ENCODE data around the gene CFAP46.
"Not testable (repeated sequence)": the region's sequence is repeated elsewhere in the genome, so short reads cannot be mapped to it uniquely, and the experiment has no call there.

CFAP46 gene

DNA sequence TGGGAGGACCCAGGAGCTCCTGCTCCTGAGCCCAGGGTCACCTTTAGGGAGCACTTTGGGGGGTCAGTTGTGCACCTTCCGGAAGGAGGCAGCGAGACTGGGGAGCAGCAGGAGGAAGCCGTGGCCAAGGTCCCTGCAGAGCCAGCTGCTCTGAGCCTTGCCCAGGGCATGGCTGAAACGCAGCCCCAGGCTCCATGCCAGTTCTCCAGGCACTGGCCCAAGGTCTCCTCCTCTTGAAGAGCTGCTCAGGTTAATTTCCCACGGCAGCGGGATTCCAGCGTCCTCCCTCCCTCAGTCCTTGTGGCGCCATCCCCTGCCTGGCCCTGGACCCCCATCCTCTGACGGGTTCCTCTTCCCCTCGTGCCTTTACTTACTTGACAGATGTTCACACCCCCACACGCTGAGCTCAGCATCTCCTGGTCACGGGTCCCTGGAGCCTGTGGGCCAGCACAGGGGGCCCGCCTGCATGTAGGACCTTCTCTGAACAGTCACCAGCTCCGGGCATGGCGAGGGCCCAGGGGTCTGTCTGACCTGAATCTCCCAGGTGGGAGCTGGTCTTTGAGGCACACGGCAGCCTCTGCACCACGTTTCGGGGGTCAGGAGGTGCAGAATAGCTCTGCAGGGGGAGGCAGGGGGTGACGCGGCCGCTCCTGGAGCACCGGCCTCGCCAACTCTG is 16.7 kb upstream of the CFAP46 start:
- DNase-seq = no peak
- Histone ChIP-seq H3K27ac (no peak overlapping the region), H3K4me3 (ENCODE audit: low read depth, low read length) (no peak overlapping the region), H3K36me3 (no peaks in the 10 kb centered on the region), H3K9me3 (ENCODE audit: severe bottlenecking) (no peaks in the 10 kb centered on the region), H3K27me3 (ENCODE audit: insufficient read depth, low read depth, severe bottlenecking) (no peaks in the 10 kb centered on the region)
- TF ChIP-seq, protein P1, sequence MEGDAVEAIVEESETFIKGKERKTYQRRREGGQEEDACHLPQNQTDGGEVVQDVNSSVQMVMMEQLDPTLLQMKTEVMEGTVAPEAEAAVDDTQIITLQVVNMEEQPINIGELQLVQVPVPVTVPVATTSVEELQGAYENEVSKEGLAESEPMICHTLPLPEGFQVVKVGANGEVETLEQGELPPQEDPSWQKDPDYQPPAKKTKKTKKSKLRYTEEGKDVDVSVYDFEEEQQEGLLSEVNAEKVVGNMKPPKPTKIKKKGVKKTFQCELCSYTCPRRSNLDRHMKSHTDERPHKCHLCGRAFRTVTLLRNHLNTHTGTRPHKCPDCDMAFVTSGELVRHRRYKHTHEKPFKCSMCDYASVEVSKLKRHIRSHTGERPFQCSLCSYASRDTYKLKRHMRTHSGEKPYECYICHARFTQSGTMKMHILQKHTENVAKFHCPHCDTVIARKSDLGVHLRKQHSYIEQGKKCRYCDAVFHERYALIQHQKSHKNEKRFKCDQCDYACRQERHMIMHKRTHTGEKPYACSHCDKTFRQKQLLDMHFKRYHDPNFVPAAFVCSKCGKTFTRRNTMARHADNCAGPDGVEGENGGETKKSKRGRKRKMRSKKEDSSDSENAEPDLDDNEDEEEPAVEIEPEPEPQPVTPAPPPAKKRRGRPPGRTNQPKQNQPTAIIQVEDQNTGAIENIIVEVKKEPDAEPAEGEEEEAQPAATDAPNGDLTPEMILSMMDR (IDR thresholded peaks at IDR 0.05; ENCODE audit: low read depth, low read length) = no peak

DNA sequence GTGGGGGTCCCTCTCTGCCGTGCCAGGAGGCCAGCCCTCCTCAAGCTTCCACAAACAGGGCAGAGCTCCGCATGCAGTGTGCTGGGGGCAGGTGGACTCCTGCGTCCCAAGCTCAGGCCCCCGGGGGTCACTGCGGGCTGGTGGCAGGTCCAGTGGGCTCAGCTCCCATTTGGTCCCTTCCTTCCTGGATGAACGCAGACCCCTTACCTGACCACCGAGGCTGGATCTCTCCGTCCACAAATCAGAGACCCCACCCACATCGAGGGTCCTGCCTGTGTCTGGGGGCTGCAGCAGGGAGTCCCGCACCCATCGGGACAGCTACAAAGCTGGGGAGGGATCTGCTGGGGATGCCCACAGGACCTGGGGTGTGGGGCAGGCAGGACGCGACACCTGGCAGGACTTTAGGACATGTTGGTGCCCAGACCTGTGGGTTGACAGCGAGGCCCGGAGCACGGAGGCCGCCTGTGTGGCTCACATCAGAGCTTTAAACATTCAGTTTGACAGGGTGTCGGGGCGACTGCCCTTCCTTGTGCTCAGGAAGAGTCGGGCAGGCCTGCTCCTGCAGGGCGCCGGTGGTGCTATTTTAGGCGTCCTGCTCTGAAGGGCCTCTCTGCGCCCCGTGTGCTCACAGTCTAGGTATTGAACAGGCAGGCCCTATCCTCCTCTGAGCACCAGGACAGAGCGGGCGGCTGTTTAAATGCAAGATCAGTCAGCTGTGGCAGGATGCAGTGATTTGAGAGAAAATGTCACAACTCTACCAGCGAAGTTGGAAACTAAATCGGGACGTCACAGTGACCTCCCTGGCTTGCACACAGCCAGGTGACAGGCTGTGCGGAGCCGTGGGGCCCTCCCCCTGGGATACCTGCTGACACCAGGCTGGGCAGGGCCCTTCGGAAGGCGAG is 15.9 kb upstream of the CFAP46 start:
- no peak for DNase-seq
- no peak overlapping the region for H3K27ac ChIP-seq
- no peak overlapping the region for H3K4me3 ChIP-seq (ENCODE audit: low read depth, low read length)
- TF ChIP-seq, protein P1 (IDR thresholded peaks at IDR 0.05; ENCODE audit: low read depth, low read length) = no peak
- no peaks in the 10 kb centered on the region for H3K36me3 ChIP-seq
- no peaks in the 10 kb centered on the region for H3K27me3 ChIP-seq (ENCODE audit: insufficient read depth, low read depth, severe bottlenecking)
- no peaks in the 10 kb centered on the region for H3K9me3 ChIP-seq (ENCODE audit: severe bottlenecking)

DNA sequence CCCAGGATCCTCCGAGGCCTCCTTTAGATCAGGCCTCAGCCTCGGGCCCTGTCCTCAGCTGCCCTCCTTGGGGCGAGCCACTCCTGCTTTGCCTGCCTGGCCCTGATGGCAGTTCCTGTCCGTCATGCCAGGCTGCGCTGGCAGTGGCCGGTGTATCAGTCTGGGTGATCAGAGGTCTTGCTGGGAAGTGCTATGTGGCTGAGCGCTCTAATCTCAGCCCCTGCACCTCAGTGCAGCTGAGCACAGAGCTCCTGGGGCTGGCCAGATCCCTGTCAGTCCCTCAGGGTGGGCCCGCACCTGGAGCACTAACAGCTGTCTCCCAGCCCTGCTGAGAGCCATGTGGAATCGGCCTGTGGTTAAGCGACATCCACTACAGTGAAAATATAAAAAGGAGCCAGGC is 14.8 kb upstream of the CFAP46 start:
- Histone ChIP-seq H3K9me3 (ENCODE audit: severe bottlenecking) (no peaks in the 10 kb centered on the region), H3K36me3 (no peaks in the 10 kb centered on the region), H3K27ac (no peak overlapping the region), H3K27me3 (ENCODE audit: insufficient read depth, low read depth, severe bottlenecking) (no peaks in the 10 kb centered on the region), H3K4me3 (ENCODE audit: low read depth, low read length) (no peak overlapping the region)
- TF ChIP-seq, protein P1 (IDR thresholded peaks at IDR 0.05; ENCODE audit: low read depth, low read length) = no peak
- no peak for DNase-seq

DNA sequence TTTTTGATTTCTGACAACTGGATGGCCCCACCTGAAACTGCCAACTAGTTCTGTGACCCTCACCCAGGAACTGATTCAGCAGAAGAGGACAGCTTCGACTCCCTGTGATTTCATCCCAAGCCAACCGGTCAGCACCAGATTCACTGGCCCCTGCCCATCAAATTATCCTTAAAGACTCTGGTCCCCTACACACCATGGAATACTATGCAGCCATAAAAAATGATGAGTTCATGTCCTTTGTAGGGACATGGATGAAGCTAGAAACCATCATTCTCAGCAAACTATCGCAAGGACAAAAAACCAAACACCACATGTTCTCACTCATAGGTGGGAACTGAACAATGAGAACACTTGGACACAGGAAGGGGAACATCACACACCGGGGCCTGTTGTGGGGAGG is 13.9 kb upstream of the CFAP46 start:
- not testable (repeated sequence) for H3K27me3 ChIP-seq (ENCODE audit: insufficient read depth, low read depth, severe bottlenecking); H3K27ac ChIP-seq; DNase-seq; H3K4me3 ChIP-seq (ENCODE audit: low read depth, low read length); H3K9me3 ChIP-seq (ENCODE audit: severe bottlenecking); H3K36me3 ChIP-seq

DNA sequence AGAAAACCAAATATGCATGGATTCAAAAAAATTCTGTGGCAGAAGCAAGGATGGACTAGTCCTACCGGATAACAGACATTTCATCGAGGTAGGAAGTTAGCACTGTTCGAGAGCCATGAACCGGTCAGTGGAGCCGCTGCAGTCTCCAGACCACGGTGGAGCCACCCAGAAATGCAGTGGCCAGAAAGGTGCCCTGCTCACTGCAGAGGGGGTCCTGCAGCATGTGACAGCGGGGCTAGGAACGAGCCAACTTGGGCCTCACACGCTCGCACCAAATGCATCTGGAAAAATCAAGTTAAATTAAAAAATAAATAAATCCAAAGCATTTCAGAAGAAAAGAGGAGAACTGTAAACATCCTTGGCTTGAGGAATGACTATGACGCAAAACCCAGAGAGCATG is 13.1 kb upstream of the CFAP46 start:
- H3K27me3 ChIP-seq (ENCODE audit: insufficient read depth, low read depth, severe bottlenecking) = no peaks in the 10 kb centered on the region

DNA sequence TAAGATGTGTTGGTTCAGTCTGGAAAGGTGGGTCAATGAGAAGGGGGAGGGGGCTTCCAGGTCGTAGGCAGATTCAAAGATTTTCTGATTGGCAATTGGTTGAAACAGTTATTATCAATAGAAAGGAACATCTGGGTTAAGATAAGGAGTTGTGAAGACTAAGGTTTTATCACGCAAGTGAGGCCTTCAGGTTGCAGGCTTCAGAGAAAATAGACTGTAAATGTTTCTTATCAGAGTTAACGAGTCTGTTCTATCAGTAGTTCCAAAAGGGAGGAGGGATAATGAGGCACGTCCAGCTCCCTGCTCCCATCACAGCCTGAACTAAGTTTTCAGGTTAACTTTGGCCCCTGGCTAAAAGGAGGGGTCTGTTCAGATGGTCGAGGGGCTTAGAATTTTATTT is 11.1 kb upstream of the CFAP46 start:
- no peaks in the 10 kb centered on the region for H3K9me3 ChIP-seq (ENCODE audit: severe bottlenecking)
- no peak for DNase-seq
- H3K27ac ChIP-seq = no peak overlapping the region
- TF ChIP-seq, protein P1 (IDR thresholded peaks at IDR 0.05; ENCODE audit: low read depth, low read length) = no peak
- no peak overlapping the region for H3K4me3 ChIP-seq (ENCODE audit: low read depth, low read length)
- no peaks in the 10 kb centered on the region for H3K36me3 ChIP-seq
- no peaks in the 10 kb centered on the region for H3K27me3 ChIP-seq (ENCODE audit: insufficient read depth, low read depth, severe bottlenecking)

More for the DNA sequence above, 13.1 kb upstream of the CFAP46 start:
- no peak overlapping the region for H3K4me3 ChIP-seq (ENCODE audit: low read depth, low read length)
- no peaks in the 10 kb centered on the region for H3K36me3 ChIP-seq
- no peaks in the 10 kb centered on the region for H3K9me3 ChIP-seq (ENCODE audit: severe bottlenecking)
- no peak for DNase-seq
- no peak overlapping the region for H3K27ac ChIP-seq
- TF ChIP-seq, protein P1 (IDR thresholded peaks at IDR 0.05; ENCODE audit: low read depth, low read length) = no peak
